Left lobe of liver (tissue), 1 donor: ENCODE data around the gene DLAT. TPM values are rescaled to one million over a fixed set of nuclear protein-coding genes. Genes with fewer than 3 reads are reported as not detected.

ENCODE experiments used
- total RNA-seq: library from RNA; stranded (reverse); gene quantifications from one replicate; pipeline ENCODE4 v1.2.1, GENCODE V29; 2021
- donor health status: DM: no; HTN: yes; CAD: no.

Gene DLAT
- total RNA-seq, 1 donor from 2014 or later: 9.3 TPM

Other genes with a start within 250 kb of the DLAT start
- gene ALG9, start 153.8 kb upstream of the DLAT start, total RNA-seq: 15.0 TPM
- gene FDXACB1, start 146.2 kb upstream of the DLAT start, total RNA-seq: 0.70 TPM
- 12.5 TPM for gene CFAP68, start 145.9 kb upstream of the DLAT start, total RNA-seq
- gene CRYAB, start 113.6 kb upstream of the DLAT start, total RNA-seq: 4.8 TPM
- 0.13 TPM for gene HSPB2, start 112.7 kb upstream of the DLAT start, total RNA-seq
- gene C11orf52, start 106.5 kb upstream of the DLAT start, total RNA-seq: 11.8 TPM
- 7.2 TPM for gene DIXDC1, start 88.1 kb upstream of the DLAT start, total RNA-seq
- gene PIH1D2, start 48.6 kb downstream of the DLAT start, total RNA-seq: 0.91 TPM
- gene NKAPD1, start 48.9 kb downstream of the DLAT start, total RNA-seq: 5.6 TPM
- gene TIMM8B, start 61.3 kb downstream of the DLAT start, total RNA-seq: 34.5 TPM
- gene SDHD, start 61.5 kb downstream of the DLAT start, total RNA-seq: 168 TPM
- 1.9 TPM for gene IL18, start 138.7 kb downstream of the DLAT start, total RNA-seq
- not detected for gene TEX12, start 142.0 kb downstream of the DLAT start, total RNA-seq
- 96.6 TPM for gene BCO2, start 150.1 kb downstream of the DLAT start, total RNA-seq
- gene PTS, start 201.0 kb downstream of the DLAT start, total RNA-seq: 41.1 TPM
- gene PLET1, start 235.5 kb downstream of the DLAT start, total RNA-seq: not detected